ENCODE results near the gene SDK1.

- TF ChIP-seq CTCF (IDR thresholded peaks at IDR 0.05) (no peak), POLR2A (IDR thresholded peaks at IDR 0.05) (no peak)
Measured at GRCh38 chr7:4299431-4299830, 998.4 kb downstream of the SDK1 start.
